K562 (cell line): ENCODE results near the gene TNFRSF18. TPM values are rescaled to one million over a fixed set of nuclear protein-coding genes. Genes with fewer than 3 reads are reported as not detected.

Experiments used
- ELF1 ChIP-seq: fragments of 200-800 bp; sonication (Bioruptor generic); IDR thresholded peaks from 2 replicates; pipeline ENCODE4 v1.6.1; 2016; ENCODE audit warnings: missing genetic modification characterization, missing compliant biosample characterization
- FOXO4 ChIP-seq: fragments of 450-650 bp; formaldehyde crosslinking; IDR thresholded peaks from 2 replicates; pipeline ENCODE4 v1.4.0; 2020; ENCODE audit warnings: mild to moderate bottlenecking, moderate library complexity
- FOXP1 ChIP-seq: sonication (generic); formaldehyde crosslinking; IDR thresholded peaks from 2 replicates; pipeline ENCODE4 v1.8.0; 2022; ENCODE audit warnings: mild to moderate bottlenecking, missing genetic modification reagents
- KDM4B ChIP-seq, 2 experiments: fragments of 450-650 bp in 1 of 2; sonication (generic) in 1 of 2; IDR thresholded peaks; 2 replicates each; pipeline ENCODE4 v1.6.1; 2016 to 2017; ENCODE audit warnings: borderline replicate concordance in 2 of 2, antibody characterized with exemption in 1 of 2, low read depth in 1 of 2, mild to moderate bottlenecking in 1 of 2
- NCOA6 ChIP-seq: fragments of 450-650 bp; IDR thresholded peaks from 2 replicates; pipeline ENCODE4 v1.6.1; 2017; ENCODE audit warnings: mild to moderate bottlenecking
- NR1H2 ChIP-seq: sonication (generic); formaldehyde crosslinking; IDR thresholded peaks from 2 replicates; pipeline ENCODE4 v1.4.0; 2020; ENCODE audit warnings: mild to moderate bottlenecking, missing genetic modification reagents
- POLR2AphosphoS5 ChIP-seq: IDR thresholded peaks from 2 replicates; pipeline ENCODE4 v1.6.1; 2011; ENCODE audit warnings: mild to moderate bottlenecking, low read depth, low read length, moderate library complexity; ENCODE audit not compliant: control insufficient read depth, insufficient read depth
- PTRF ChIP-seq: fragments of 450-650 bp; IDR thresholded peaks from 2 replicates; pipeline ENCODE4 v1.6.1; 2016; ENCODE audit warnings: mild to moderate bottlenecking, missing genetic modification characterization, missing compliant biosample characterization
- SP1 ChIP-seq: sonication (generic); formaldehyde crosslinking; IDR thresholded peaks from 2 replicates; pipeline ENCODE4 v1.8.1; 2022; ENCODE audit warnings: mild to moderate bottlenecking, missing genetic modification reagents
- STAG1 ChIP-seq: sonication (generic); formaldehyde crosslinking; IDR thresholded peaks from 2 replicates; pipeline ENCODE4 v1.5.0; 2020; ENCODE audit warnings: missing genetic modification reagents, borderline replicate concordance
- TAF1 ChIP-seq: IDR thresholded peaks from 2 replicates; pipeline ENCODE4 v1.6.1; 2011; ENCODE audit warnings: mild to moderate bottlenecking, low read length, moderate library complexity; ENCODE audit not compliant: insufficient read depth, control insufficient read depth, severe bottlenecking; ENCODE audit errors: extremely low read depth
- THAP12 ChIP-seq: fragments of 250-450 bp; sonication (Bioruptor Pico); IDR thresholded peaks from 2 replicates; pipeline ENCODE4 v1.9.0; 2021; ENCODE audit warnings: mild to moderate bottlenecking, inconsistent platforms
- USF1 ChIP-seq: sonication (generic); formaldehyde crosslinking; IDR thresholded peaks from 2 replicates; pipeline ENCODE4 v1.9.0; 2022; ENCODE audit warnings: mild to moderate bottlenecking, missing genetic modification reagents
- ZNF133 ChIP-seq: fragments of 250-450 bp; sonication (Bioruptor Pico); IDR thresholded peaks from 2 replicates; pipeline ENCODE4 v1.4.0; 2020; ENCODE audit warnings: mild to moderate bottlenecking
- polyA plus RNA-seq, 8 experiments: library from polyadenylated mRNA; depleted of rRNA in 4 of 8; stranded (reverse) in 5 of 8; unstranded in 3 of 8; fragments of >200 nt; fragmentation: Nextera tagmentation in 2 of 8; fragmentation: Illumina TruSeq in 1 of 8; extraction: Ambion mirVana in 2 of 8; extraction: Trizol in 1 of 8; gene quantifications; 2 replicates each; pipeline versions ENCODE4 v1.2.1 to v1.2.3, GENCODE V29; 2011 to 2014; ENCODE audit warnings: inconsistent platforms in 1 of 8, missing spikeins in 1 of 8
- total RNA-seq, 7 experiments: library from RNA; depleted of rRNA in 6 of 7; stranded (reverse); fragments of >200 nt in 6 of 7; fragmentation: Illumina TruSeq in 2 of 7; extraction: Trizol in 2 of 7; gene quantifications; 2 replicates each; pipeline versions ENCODE4 v1.2.1 to v1.2.3, GENCODE V29; 2011 to 2021; ENCODE audit warnings: low replicate concordance in 1 of 7
- TF ChIP-seq, protein P1 (sequence below): fragments of 450-650 bp; IDR thresholded peaks from 2 replicates; pipeline ENCODE4 v1.6.1; 2014; ENCODE audit warnings: low read depth, mild to moderate bottlenecking, moderate library complexity, borderline replicate concordance
- TF ChIP-seq, protein P2 (sequence below), 2 experiments: fragments of 450-650 bp in 1 of 2; IDR thresholded peaks; 2 replicates each; pipeline ENCODE4 v1.6.1; 2011 to 2017; ENCODE audit warnings: low read depth in 2 of 2, antibody characterized with exemption in 1 of 2, borderline replicate concordance in 1 of 2, low read length in 1 of 2, mild to moderate bottlenecking in 1 of 2, mixed read lengths in 1 of 2; ENCODE audit not compliant: control insufficient read depth in 1 of 2

Gene TNFRSF18
- total and polyA plus RNA-seq, 9 of the 15 experiments (the other 6 are each of a cell fraction or from before 2014, with no cell fraction given) = 0.24 to 0.27 TPM; not detected in 7

- TF ChIP-seq, protein P1, sequence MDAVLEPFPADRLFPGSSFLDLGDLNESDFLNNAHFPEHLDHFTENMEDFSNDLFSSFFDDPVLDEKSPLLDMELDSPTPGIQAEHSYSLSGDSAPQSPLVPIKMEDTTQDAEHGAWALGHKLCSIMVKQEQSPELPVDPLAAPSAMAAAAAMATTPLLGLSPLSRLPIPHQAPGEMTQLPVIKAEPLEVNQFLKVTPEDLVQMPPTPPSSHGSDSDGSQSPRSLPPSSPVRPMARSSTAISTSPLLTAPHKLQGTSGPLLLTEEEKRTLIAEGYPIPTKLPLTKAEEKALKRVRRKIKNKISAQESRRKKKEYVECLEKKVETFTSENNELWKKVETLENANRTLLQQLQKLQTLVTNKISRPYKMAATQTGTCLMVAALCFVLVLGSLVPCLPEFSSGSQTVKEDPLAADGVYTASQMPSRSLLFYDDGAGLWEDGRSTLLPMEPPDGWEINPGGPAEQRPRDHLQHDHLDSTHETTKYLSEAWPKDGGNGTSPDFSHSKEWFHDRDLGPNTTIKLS = peak; percentile 38; the same call in 1 of the 2 replicates
- peak in 1 of 2 experiments; percentile 74; a peak in 1 of 4 replicates for TF ChIP-seq KDM4B (IDR thresholded peaks at IDR 0.05; ENCODE audit: borderline replicate concordance in 2 of 2, low read depth in 1 of 2)
- no peak for TF ChIP-seq NCOA6
- TF ChIP-seq THAP12 (CRISPR knock-in tag) = peak; percentile 85
- TF ChIP-seq ZNF133 (CRISPR knock-in tag) = no peak
- TF ChIP-seq NR1H2 (CRISPR knock-in tag) = peak; percentile 93; the same call in 1 of the 2 replicates
- TF ChIP-seq USF1 (CRISPR knock-in tag) = peak; percentile 94
- TF ChIP-seq SP1 (CRISPR knock-in tag) = peak; percentile 81
- peak; percentile 56 for TF ChIP-seq FOXP1 (CRISPR knock-in tag)
- TF ChIP-seq PTRF = no peak
- peak; percentile 100 for TF ChIP-seq ELF1 (tag)
- TF ChIP-seq STAG1 (CRISPR knock-in tag) = peak; percentile 62; the same call in 1 of the 2 replicates
- TF ChIP-seq POLR2AphosphoS5 = peak; percentile 89
- no peak for TF ChIP-seq FOXO4 (CRISPR knock-in tag)
- TF ChIP-seq, protein P2, sequence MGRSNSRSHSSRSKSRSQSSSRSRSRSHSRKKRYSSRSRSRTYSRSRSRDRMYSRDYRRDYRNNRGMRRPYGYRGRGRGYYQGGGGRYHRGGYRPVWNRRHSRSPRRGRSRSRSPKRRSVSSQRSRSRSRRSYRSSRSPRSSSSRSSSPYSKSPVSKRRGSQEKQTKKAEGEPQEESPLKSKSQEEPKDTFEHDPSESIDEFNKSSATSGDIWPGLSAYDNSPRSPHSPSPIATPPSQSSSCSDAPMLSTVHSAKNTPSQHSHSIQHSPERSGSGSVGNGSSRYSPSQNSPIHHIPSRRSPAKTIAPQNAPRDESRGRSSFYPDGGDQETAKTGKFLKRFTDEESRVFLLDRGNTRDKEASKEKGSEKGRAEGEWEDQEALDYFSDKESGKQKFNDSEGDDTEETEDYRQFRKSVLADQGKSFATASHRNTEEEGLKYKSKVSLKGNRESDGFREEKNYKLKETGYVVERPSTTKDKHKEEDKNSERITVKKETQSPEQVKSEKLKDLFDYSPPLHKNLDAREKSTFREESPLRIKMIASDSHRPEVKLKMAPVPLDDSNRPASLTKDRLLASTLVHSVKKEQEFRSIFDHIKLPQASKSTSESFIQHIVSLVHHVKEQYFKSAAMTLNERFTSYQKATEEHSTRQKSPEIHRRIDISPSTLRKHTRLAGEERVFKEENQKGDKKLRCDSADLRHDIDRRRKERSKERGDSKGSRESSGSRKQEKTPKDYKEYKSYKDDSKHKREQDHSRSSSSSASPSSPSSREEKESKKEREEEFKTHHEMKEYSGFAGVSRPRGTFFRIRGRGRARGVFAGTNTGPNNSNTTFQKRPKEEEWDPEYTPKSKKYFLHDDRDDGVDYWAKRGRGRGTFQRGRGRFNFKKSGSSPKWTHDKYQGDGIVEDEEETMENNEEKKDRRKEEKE (IDR thresholded peaks at IDR 0.05; ENCODE audit: borderline replicate concordance in 1 of 2, control insufficient read depth in 1 of 2, low read depth in 2 of 2, low read length in 1 of 2) = no peak
- TF ChIP-seq TAF1 = peak; percentile 96
Measured at GRCh38 chr1:1231400-1232207, 25.2 kb upstream of the TNFRSF18 start, which contains the start of gene SDF4 (continued).
